Stomach smooth muscle (tissue), 2 donors: ENCODE results near the gene BANK1.

Experiments
- H3K27ac ChIP-seq: one replicate; pipeline ENCODE4 v1.7.0; 2013; ENCODE audit warnings: mild to moderate bottlenecking, low read length, inconsistent platforms
- H3K27me3 ChIP-seq, 2 donors: one replicate each; pipeline ENCODE4 v1.7.0; 2013; ENCODE audit warnings: low read length in 2 of 2; ENCODE audit not compliant: insufficient read depth in 2 of 2, control insufficient read depth in 1 of 2
- H3K36me3 ChIP-seq, 2 donors: one replicate each; pipeline ENCODE4 v1.7.0; 2013; ENCODE audit warnings: low read length in 2 of 2; ENCODE audit not compliant: control insufficient read depth in 2 of 2, insufficient read depth in 2 of 2
- H3K4me1 ChIP-seq: one replicate; pipeline ENCODE4 v1.7.0; 2013; ENCODE audit warnings: low read length; ENCODE audit not compliant: control insufficient read depth, insufficient read depth
- H3K4me3 ChIP-seq, 2 donors: one replicate each; pipeline ENCODE4 v1.7.0; 2013; ENCODE audit warnings: low read length in 2 of 2
- H3K9ac ChIP-seq, 2 donors: one replicate each; pipeline ENCODE4 v1.7.0; 2013; ENCODE audit warnings: low read length in 2 of 2, mild to moderate bottlenecking in 1 of 2
- H3K9me3 ChIP-seq, 2 donors: one replicate each; pipeline ENCODE4 v1.7.0; 2013; ENCODE audit warnings: low read length in 2 of 2; ENCODE audit not compliant: control insufficient read depth in 2 of 2
- donor health status: healthy.
- donor health status: Pancreatic carcinoma.

Gene BANK1

DNA sequence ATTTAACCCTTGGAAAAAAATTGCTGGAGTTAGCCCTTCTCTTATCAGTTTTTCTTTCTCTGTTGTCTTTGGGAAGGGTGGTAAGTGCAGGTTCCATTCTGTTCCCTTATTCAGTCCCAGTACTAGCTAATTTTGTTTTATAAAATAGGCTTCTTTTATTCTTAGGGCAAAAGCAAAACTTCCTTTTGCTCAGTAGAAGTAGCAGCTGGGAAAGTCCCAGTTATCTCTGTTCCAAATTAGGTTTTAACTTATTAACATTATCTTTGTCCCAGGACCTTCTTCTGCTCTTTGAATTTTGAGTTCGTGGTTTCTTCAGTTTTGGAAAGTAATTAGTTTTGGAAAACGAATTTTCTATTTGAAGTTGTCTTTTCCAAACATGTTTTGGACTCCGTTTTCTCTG lies 61.1 kb downstream of the BANK1 start:
- no peaks in the 10 kb centered on the region for H3K4me1 ChIP-seq
- no peak overlapping the region for H3K4me3 ChIP-seq
- no peaks in the 10 kb centered on the region for H3K27me3 ChIP-seq
- no peak overlapping the region for H3K9ac ChIP-seq
- H3K27ac ChIP-seq = no peak overlapping the region
- no peaks in the 10 kb centered on the region for H3K36me3 ChIP-seq
- no peaks in the 10 kb centered on the region for H3K9me3 ChIP-seq

DNA sequence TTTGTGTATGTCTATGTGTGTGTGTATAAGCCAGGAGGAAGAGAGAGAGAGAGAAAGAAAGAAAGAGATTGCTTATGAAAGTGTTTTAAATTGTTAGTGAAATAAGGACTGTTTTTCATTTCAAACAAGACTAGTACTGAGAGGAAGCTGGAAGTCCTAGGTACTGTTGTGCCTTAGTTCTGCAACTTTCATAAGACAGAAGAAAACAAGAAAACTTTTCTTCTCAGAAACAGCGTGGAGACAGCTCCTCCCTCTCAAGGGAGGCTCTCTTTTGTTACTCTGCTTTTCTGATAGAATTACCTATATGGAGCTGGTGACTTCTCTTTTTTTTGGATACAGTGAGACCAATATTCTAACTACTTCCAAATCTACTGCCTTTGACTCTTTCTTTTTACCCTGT lies 62.5 kb downstream of the BANK1 start:
- Histone ChIP-seq H3K9me3 (no peaks in the 10 kb centered on the region), H3K36me3 (no peaks in the 10 kb centered on the region), H3K4me1 (no peaks in the 10 kb centered on the region), H3K27me3 (no peaks in the 10 kb centered on the region), H3K4me3 (no peak overlapping the region), H3K27ac (no peak overlapping the region), H3K9ac (no peak overlapping the region)

DNA sequence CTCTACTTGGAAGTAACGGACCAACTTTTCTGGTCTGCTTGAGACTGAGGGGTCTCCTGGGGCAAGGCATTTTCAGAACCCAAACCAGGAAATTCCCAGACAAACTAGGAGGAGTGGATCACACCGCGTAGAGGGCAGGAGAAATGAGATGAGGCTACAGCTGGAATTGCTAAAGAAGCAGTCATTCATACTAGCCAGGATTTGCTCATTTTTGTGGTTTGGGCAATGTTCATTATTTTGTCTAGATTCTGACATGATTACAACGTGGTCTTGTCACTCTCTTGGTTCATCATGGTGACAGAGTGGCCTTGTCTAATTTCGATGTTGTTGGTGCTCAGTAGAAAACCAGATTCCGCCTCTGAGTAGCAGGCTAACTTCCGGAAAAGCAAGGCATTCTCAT lies 63.2 kb downstream of the BANK1 start:
- H3K27me3 ChIP-seq = no peaks in the 10 kb centered on the region
- H3K4me1 ChIP-seq = no peaks in the 10 kb centered on the region
- H3K36me3 ChIP-seq = no peaks in the 10 kb centered on the region
- H3K4me3 ChIP-seq = no peak overlapping the region
- H3K9me3 ChIP-seq = no peaks in the 10 kb centered on the region
- no peak overlapping the region for H3K27ac ChIP-seq
- no peak overlapping the region for H3K9ac ChIP-seq

DNA sequence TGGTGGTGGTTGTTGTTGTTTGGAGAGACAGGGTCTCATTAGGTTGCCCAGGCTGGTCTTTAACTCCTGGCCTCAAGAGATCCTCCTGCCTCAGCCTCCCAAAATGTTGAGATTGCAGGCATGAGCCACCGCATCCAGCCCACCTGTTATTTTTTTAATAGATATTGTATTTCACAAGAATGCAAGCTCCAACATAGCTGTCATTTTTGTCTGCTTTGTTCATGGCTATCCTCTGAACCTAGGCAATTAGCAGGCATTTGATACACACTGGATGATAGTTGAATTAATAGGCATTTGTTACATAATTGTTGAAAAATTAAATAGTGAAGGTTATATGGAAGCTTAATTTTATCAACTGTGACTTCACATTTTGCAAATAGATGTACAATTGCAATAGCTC lies 64.7 kb downstream of the BANK1 start:
- no peak overlapping the region for H3K27ac ChIP-seq
- H3K9ac ChIP-seq = no peak overlapping the region
- H3K4me3 ChIP-seq = no peak overlapping the region
- H3K9me3 ChIP-seq = no peaks in the 10 kb centered on the region
- H3K36me3 ChIP-seq = no peaks in the 10 kb centered on the region
- no peaks in the 10 kb centered on the region for H3K4me1 ChIP-seq
- no peaks in the 10 kb centered on the region for H3K27me3 ChIP-seq

DNA sequence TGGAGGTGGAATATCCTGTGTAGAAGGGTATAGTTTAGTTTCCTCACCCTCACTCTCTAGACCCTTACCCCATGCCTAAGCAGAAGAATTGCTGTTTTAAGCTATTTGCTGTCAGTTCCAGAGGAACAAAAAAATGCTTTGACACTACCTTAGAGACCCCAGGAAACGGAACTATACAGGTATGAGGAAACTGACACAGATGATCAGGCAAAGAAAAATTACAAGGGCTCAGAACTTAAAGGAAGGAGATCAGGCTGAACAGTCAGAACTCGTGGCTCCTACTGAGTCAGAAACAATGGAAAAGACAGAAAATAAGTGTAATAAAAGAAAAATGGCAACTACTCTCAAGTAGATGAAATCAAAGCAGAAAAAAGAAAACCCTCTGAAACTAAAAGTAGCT lies 65.6 kb downstream of the BANK1 start:
- H3K4me3 ChIP-seq = no peak overlapping the region
- no peaks in the 10 kb centered on the region for H3K4me1 ChIP-seq
- no peaks in the 10 kb centered on the region for H3K36me3 ChIP-seq

DNA sequence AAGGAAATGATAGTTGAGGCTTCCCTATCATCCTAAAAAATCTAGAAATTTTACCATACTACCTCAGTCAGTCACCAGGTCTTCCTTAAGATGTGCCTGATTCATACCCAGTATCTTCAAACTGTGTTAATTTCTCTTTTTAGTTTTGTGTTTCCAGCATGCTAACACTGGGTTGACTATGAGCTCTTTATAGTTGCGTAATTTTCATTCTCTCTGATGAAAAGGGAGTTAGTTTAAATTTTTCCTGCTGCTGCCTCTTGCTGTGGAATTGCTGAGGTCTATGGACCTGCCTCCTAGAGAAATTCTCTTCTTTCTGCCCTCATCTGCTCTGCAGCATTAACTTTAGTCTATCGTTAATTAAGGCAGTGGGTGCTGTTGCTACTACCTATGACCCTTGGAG lies 66.6 kb downstream of the BANK1 start:
- H3K27ac ChIP-seq = no peak overlapping the region

More for the DNA sequence above, 65.6 kb downstream of the BANK1 start:
- Histone ChIP-seq H3K9ac (no peak overlapping the region), H3K27me3 (no peaks in the 10 kb centered on the region), H3K9me3 (no peaks in the 10 kb centered on the region), H3K27ac (no peak overlapping the region)

DNA sequence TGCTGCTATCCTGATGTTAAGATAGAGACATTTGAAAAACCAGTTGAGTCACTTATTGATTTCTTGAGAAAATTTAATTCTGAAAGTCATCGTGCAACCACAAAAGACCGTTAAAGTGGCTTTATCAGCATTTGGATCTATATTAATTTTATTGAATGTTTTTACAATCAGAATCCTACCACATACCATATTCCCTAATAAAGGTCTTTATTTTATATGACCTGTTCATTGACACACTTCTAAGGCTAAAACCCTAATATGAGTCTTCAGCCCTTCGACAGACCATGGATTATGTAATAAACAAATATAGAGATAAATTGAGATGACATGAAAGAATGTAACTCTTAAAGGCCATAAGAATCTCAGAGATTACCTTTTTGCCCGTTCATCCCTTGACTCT lies 68.1 kb downstream of the BANK1 start:
- no peaks in the 10 kb centered on the region for H3K9me3 ChIP-seq
- H3K4me3 ChIP-seq = no peak overlapping the region
- H3K36me3 ChIP-seq = no peaks in the 10 kb centered on the region
- no peak overlapping the region for H3K27ac ChIP-seq
- H3K27me3 ChIP-seq = no peaks in the 10 kb centered on the region
- H3K9ac ChIP-seq = no peak overlapping the region
- H3K4me1 ChIP-seq = no peaks in the 10 kb centered on the region

More for the DNA sequence above, 66.6 kb downstream of the BANK1 start:
- Histone ChIP-seq H3K9ac (no peak overlapping the region), H3K4me3 (no peak overlapping the region), H3K36me3 (no peaks in the 10 kb centered on the region), H3K4me1 (no peaks in the 10 kb centered on the region), H3K9me3 (no peaks in the 10 kb centered on the region), H3K27me3 (no peaks in the 10 kb centered on the region)

DNA sequence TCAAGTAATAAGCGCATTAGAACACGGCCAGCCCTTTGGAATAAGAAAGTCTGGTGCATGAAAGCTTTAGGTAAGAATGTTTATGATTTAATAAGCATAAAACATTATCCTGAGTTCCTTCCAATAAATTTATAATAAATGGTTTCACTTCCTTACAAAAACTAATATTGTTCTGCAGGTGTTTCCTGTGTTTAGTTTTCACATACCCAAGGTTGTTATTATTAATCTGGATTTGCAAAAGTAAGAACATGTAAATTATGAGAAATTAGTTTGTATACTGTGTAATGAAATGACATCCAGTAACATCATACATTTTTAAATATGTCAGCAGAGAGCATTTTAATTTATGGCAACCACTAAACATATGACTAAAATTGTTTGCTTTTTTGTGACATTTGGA lies 72.1 kb downstream of the BANK1 start:
- H3K4me3 ChIP-seq = no peak overlapping the region
- H3K27ac ChIP-seq = no peak overlapping the region
- no peaks in the 10 kb centered on the region for H3K9me3 ChIP-seq
- no peaks in the 10 kb centered on the region for H3K27me3 ChIP-seq
- H3K36me3 ChIP-seq = no peaks in the 10 kb centered on the region
- H3K4me1 ChIP-seq = no peaks in the 10 kb centered on the region
- H3K9ac ChIP-seq = no peak overlapping the region

DNA sequence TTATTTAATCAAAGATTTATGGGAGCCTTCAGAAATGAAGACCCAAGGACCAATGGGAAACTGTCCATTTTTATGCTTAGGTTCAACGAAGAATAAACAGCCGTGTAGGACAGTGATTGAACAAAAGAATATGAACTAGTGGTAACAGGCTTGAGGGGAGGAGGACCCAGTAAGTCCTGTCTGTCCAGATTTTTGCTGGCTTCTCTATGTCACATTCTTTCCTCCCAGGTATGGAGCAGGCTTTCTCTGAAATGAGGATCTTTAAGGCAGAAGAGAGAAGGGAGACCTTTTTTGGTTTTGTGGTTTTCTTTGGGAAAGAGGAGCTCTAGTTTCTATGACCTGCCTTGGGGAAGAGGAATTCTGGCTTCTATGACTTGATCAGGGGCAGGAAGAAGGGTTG lies 74.1 kb downstream of the BANK1 start:
- no peak overlapping the region for H3K9ac ChIP-seq
- H3K36me3 ChIP-seq = no peaks in the 10 kb centered on the region

DNA sequence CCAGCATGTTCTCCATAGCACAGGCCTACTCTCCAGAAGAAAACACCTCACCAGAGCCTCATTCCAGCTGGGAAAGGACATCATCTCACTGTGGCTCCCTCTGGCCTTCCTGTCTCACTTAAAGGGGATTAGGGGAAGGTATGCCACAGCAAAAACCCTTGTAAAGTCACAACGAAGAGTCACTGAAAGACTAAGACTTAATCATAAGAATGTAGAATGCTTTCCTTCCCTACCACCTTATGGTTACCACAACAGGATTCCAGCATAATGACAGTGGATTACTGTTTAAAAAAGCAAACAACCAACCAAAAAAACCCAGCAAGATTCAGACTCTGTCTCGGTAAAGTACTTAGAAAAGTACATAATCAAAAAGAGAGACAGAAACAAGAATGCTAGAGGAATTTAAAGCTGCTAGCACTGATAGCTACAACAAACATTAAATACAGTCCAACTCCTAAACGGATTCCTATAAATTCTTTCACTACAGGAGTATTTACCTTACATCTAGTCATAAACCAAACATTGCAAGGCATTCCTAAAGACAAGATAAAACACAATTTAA lies 75.1 kb downstream of the BANK1 start:
- Histone ChIP-seq H3K9me3 (no peaks in the 10 kb centered on the region), H3K9ac (no peak overlapping the region), H3K27ac (no peak overlapping the region)

More for the DNA sequence above, 74.1 kb downstream of the BANK1 start:
- H3K27ac ChIP-seq = no peak overlapping the region
- H3K4me3 ChIP-seq = no peak overlapping the region
- H3K27me3 ChIP-seq = no peaks in the 10 kb centered on the region
- H3K4me1 ChIP-seq = no peaks in the 10 kb centered on the region
- H3K9me3 ChIP-seq = no peaks in the 10 kb centered on the region

DNA sequence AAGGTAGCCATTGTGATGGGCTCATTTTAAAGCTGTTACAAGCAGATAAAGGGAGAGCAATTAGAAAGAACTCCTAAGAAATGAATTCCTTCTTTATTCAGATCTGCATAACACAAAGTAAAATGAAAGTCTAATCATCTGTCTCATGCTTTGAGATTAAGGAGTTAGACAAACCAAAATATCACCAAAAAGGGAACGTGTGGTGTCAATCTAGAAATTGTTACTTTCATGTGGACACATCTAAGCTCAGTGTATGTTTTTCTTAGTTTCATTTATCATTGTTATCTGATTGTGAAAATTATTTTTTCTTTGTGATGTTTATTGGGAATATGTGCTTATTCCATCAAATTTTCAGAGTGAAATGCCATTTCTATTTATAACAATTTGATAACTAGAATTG lies 80.3 kb downstream of the BANK1 start:
- Histone ChIP-seq H3K4me3 (no peak overlapping the region), H3K4me1 (no peaks in the 10 kb centered on the region), H3K27ac (no peak overlapping the region), H3K9ac (no peak overlapping the region), H3K36me3 (no peaks in the 10 kb centered on the region), H3K9me3 (no peaks in the 10 kb centered on the region), H3K27me3 (no peaks in the 10 kb centered on the region)

More for the DNA sequence above, 75.1 kb downstream of the BANK1 start:
- Histone ChIP-seq H3K36me3 (no peaks in the 10 kb centered on the region), H3K4me1 (no peaks in the 10 kb centered on the region), H3K4me3 (no peak overlapping the region), H3K27me3 (no peaks in the 10 kb centered on the region)
